ENCODE measurements around the gene COL3A1.
A peak's percentile ranks its signal among the peaks of the same experiment; 100 is the strongest.

Gene COL3A1

GRCh38 chr2:189024901-189025618, 50.9 kb downstream of the COL3A1 start:
- DNase-seq (ENCODE audit: insufficient read length, low spot score) (no peak), FAIRE-seq (no peak)
- peak; percentile 34 for TF ChIP-seq CTCF (IDR thresholded peaks at IDR 0.05; ENCODE audit: insufficient read depth, missing control alignments)

GRCh38 chr2:189037518-189037917, 63.3 kb downstream of the COL3A1 start:
- FAIRE-seq (no peak), DNase-seq (ENCODE audit: insufficient read length, low spot score) (no peak)
- no peak for TF ChIP-seq CTCF (IDR thresholded peaks at IDR 0.05; ENCODE audit: insufficient read depth, missing control alignments)

- no peak for DNase-seq (ENCODE audit: insufficient read length, low spot score)
- FAIRE-seq, result no peak
- TF ChIP-seq CTCF (IDR thresholded peaks at IDR 0.05; ENCODE audit: insufficient read depth, missing control alignments), result no peak
These were observed 71.7 kb downstream of the COL3A1 start for GRCh38 chr2:189045836-189046235.

- no peak for TF ChIP-seq CTCF (IDR thresholded peaks at IDR 0.05; ENCODE audit: insufficient read depth, missing control alignments)
- DNase-seq (ENCODE audit: insufficient read length, low spot score), result no peak
- no peak for FAIRE-seq
These were observed 72.1 kb downstream of the COL3A1 start for GRCh38 chr2:189046320-189046719.

- TF ChIP-seq CTCF (IDR thresholded peaks at IDR 0.05; ENCODE audit: insufficient read depth, missing control alignments), result no peak
- FAIRE-seq, result peak; percentile 63
- peak; percentile 12 for DNase-seq (ENCODE audit: insufficient read length, low spot score)
These were observed 73.2 kb downstream of the COL3A1 start for GRCh38 chr2:189047171-189047888.

GRCh38 chr2:189048189-189048588, 74.0 kb downstream of the COL3A1 start:
- TF ChIP-seq CTCF (IDR thresholded peaks at IDR 0.05; ENCODE audit: insufficient read depth, missing control alignments), result no peak
- FAIRE-seq (no peak), DNase-seq (ENCODE audit: insufficient read length, low spot score) (no peak)

GRCh38 chr2:189049709-189050164, 75.6 kb downstream of the COL3A1 start:
- DNase-seq (ENCODE audit: insufficient read length, low spot score) (no peak), FAIRE-seq (no peak)
- no peak for TF ChIP-seq CTCF (IDR thresholded peaks at IDR 0.05; ENCODE audit: insufficient read depth, missing control alignments)
